Measurements from ENCODE around the gene B3GALT4. TPM values are rescaled to one million over a fixed set of nuclear protein-coding genes. Genes with fewer than 3 reads are reported as not detected.

The B3GALT4 gene
- total and polyA plus RNA-seq, 2 of the 13 experiments (the other 11 are each of a cell fraction or from before 2014, with no cell fraction given) = 0.04 to 0.27 TPM

DNA sequence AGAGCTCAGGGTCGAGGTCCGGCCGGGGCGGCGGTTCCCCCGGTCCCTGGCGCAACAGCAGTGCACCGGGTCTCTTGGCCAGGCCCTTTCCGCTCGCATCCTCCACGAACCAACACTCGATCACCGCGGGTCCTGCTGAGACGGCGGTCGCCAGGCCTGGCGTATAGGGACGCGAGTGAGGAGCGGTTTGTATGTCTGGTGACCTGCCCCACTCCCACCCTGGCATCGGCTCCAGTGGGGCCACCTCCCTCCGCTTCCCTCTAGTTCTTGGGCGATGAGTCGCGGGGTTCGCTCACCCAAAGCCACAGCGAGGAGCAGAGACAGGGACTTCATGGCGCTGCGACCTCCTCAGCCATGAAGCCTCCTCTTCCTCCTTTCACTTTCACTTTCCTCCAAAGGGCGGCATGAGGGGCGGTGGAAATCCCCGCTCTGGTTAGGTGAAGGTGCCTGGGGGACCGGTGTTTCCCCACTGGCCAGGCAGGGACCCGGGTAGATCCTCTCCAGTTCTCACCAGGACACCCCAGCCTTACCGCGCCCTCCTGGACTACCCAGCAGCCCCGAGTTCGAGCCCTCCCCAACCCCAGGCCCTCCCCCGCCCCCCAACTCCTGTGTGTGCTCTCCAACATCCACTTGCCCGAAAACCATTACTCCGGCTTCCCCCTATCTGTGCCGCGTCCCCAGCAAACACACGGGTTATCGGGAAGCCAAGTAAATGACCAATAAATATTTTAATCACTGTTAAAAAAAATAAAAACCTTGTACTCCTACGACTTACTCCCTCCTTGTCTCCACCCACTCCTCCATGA is 37.0 kb downstream of the B3GALT4 start, which contains the start of gene TAPBP (continued):
- TF ChIP-seq SOX6 (IDR thresholded peaks at IDR 0.05) (no peak), SOX6 (CRISPR knock-in tag; IDR thresholded peaks at IDR 0.05) (peak; percentile 33), HNF4A (CRISPR knock-in tag; IDR thresholded peaks at IDR 0.05) (no peak), ZMYM2 (CRISPR knock-in tag; IDR thresholded peaks at IDR 0.05) (no peak), MED8 (CRISPR knock-in tag; IDR thresholded peaks at IDR 0.05; ENCODE audit: insufficient replicate concordance) (no peak), ZBTB3 (CRISPR knock-in tag; IDR thresholded peaks at IDR 0.05; ENCODE audit: borderline replicate concordance, low read depth) (no peak), TOPORS (CRISPR knock-in tag; IDR thresholded peaks at IDR 0.05) (no peak), PLRG1 (conservative IDR thresholded peaks at IDR 0.05) (no peak), ZNF556 (CRISPR knock-in tag; IDR thresholded peaks at IDR 0.05; ENCODE audit: borderline replicate concordance) (peak; percentile 91; the same call in 1 of the 2 replicates), ZFX (CRISPR knock-in tag; IDR thresholded peaks at IDR 0.05; ENCODE audit: low read depth) (peak; percentile 90), ZNF839 (CRISPR knock-in tag; IDR thresholded peaks at IDR 0.05; ENCODE audit: borderline replicate concordance) (no peak), ATF7 (IDR thresholded peaks at IDR 0.05) (no peak), ATF7 (CRISPR knock-in tag; IDR thresholded peaks at IDR 0.05) (no peak), KDM5B (CRISPR knock-in tag; IDR thresholded peaks at IDR 0.05; ENCODE audit: borderline replicate concordance) (peak; percentile 28; the same call in 1 of the 2 replicates), ZNF292 (CRISPR knock-in tag; IDR thresholded peaks at IDR 0.05; ENCODE audit: borderline replicate concordance, low read depth) (0 out of 2 replicates have a peak, but pooled peaks have one; percentile 33), DNMT1 (CRISPR knock-in tag; IDR thresholded peaks at IDR 0.05) (no peak), BCL6 (CRISPR knock-in tag; IDR thresholded peaks at IDR 0.05) (no peak), ZNF672 (CRISPR knock-in tag; IDR thresholded peaks at IDR 0.05) (no peak), MTF1 (CRISPR knock-in tag; IDR thresholded peaks at IDR 0.05) (no peak), TCF7L2 (IDR thresholded peaks at IDR 0.05; ENCODE audit: low read depth, low read length) (no peak)
- TF ChIP-seq, protein P1, sequence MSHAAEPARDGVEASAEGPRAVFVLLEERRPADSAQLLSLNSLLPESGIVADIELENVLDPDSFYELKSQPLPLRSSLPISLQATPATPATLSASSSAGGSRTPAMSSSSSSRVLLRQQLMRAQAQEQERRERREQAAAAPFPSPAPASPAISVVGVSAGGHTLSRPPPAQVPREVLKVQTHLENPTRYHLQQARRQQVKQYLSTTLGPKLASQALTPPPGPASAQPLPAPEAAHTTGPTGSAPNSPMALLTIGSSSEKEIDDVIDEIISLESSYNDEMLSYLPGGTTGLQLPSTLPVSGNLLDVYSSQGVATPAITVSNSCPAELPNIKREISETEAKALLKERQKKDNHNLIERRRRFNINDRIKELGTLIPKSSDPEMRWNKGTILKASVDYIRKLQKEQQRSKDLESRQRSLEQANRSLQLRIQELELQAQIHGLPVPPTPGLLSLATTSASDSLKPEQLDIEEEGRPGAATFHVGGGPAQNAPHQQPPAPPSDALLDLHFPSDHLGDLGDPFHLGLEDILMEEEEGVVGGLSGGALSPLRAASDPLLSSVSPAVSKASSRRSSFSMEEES (CRISPR knock-in tag; IDR thresholded peaks at IDR 0.05) = peak; percentile 57; the same call in 1 of the 2 replicates
- TF ChIP-seq, protein P2, sequence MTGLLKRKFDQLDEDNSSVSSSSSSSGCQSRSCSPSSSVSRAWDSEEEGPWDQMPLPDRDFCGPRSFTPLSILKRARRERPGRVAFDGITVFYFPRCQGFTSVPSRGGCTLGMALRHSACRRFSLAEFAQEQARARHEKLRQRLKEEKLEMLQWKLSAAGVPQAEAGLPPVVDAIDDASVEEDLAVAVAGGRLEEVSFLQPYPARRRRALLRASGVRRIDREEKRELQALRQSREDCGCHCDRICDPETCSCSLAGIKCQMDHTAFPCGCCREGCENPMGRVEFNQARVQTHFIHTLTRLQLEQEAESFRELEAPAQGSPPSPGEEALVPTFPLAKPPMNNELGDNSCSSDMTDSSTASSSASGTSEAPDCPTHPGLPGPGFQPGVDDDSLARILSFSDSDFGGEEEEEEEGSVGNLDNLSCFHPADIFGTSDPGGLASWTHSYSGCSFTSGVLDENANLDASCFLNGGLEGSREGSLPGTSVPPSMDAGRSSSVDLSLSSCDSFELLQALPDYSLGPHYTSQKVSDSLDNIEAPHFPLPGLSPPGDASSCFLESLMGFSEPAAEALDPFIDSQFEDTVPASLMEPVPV (CRISPR knock-in tag; IDR thresholded peaks at IDR 0.05) = no peak
- TF ChIP-seq, protein P3, sequence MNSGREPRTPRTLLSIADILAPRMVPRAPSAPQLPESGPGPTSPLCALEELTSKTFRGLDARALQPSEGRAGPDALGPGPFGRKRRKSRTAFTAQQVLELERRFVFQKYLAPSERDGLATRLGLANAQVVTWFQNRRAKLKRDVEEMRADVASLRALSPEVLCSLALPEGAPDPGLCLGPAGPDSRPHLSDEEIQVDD (CRISPR knock-in tag; IDR thresholded peaks at IDR 0.05; ENCODE audit: borderline replicate concordance) = no peak
- TF ChIP-seq, protein P4, sequence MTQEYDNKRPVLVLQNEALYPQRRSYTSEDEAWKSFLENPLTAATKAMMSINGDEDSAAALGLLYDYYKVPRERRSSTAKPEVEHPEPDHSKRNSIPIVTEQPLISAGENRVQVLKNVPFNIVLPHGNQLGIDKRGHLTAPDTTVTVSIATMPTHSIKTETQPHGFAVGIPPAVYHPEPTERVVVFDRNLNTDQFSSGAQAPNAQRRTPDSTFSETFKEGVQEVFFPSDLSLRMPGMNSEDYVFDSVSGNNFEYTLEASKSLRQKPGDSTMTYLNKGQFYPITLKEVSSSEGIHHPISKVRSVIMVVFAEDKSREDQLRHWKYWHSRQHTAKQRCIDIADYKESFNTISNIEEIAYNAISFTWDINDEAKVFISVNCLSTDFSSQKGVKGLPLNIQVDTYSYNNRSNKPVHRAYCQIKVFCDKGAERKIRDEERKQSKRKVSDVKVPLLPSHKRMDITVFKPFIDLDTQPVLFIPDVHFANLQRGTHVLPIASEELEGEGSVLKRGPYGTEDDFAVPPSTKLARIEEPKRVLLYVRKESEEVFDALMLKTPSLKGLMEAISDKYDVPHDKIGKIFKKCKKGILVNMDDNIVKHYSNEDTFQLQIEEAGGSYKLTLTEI (CRISPR knock-in tag; conservative IDR thresholded peaks at IDR 0.05) = no peak
